Kidney epithelial cell (primary cell): ENCODE data around the gene LCE1E. TPM values are rescaled to one million over a fixed set of nuclear protein-coding genes. Genes with fewer than 3 reads are reported as not detected.

Experiments
- DNase-seq: peaks from one replicate; pipeline ENCODE4 v3.0.0-alpha.2; 2010; ENCODE audit warnings: low read depth
- H3K27me3 ChIP-seq: 2 replicates; pipeline ENCODE4 v1.6.0; 2011; ENCODE audit warnings: low read length; ENCODE audit not compliant: control insufficient read depth, insufficient read depth
- H3K36me3 ChIP-seq: 2 replicates; pipeline ENCODE4 v1.5.1; 2011; ENCODE audit warnings: low read length; ENCODE audit not compliant: control insufficient read depth, insufficient read depth
- H3K4me3 ChIP-seq: 2 replicates; pipeline ENCODE4 v1.5.1; 2011; ENCODE audit warnings: low read depth, mild to moderate bottlenecking, control low read depth, low read length
- CTCF ChIP-seq: IDR thresholded peaks from 2 replicates; pipeline ENCODE4 v1.5.1; 2011; ENCODE audit warnings: mild to moderate bottlenecking, moderate library complexity, low read length, control low read depth, inconsistent platforms; ENCODE audit not compliant: insufficient read depth, poor library complexity, severe bottlenecking
- total RNA-seq: library from RNA; depleted of rRNA; stranded (reverse); fragments of >200 nt; gene quantifications from 2 replicates; pipeline ENCODE4 v1.2.3, GENCODE V29; 2015

The LCE1E gene
- total RNA-seq, 1 donor from 2014 or later, result not detected

DNA sequence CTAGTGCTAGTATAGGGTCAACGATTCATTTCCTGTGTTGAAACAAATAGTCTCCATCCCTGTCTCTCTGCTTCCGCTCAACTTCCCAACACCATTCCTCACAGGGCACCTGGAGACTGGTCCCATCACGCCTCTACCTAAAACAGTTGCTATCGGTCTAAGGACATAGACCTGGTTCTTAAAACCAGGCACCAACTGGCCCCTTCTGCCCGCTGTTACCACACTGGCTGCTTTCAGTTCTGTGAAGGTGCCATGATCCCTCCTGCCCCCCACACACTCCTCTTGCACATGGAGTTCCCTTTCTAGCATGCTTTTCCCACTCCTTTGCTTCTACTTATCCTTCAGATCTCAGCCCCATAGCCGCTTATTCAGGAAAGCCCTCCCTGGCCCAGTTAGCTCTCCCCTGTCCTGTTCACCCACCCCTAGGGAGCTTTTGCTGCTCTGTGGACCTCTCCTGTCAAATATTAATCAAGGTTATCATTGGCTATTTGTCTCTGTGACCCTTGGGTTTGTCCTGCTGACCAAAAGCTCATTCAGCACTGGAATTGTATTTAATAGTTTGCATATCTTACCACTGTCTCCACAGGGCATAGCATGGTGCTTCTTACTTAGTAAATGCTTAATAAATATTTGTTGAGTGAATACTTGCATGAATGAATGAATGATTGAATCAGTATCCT is 40.2 kb upstream of the LCE1E start:
- DNase-seq, result no peak
- H3K27me3 ChIP-seq, result peaks cover 2% of the 10 kb centered on the region
- no peak overlapping the region for H3K4me3 ChIP-seq
- no peaks in the 10 kb centered on the region for H3K36me3 ChIP-seq
- TF ChIP-seq CTCF, result no peak

DNA sequence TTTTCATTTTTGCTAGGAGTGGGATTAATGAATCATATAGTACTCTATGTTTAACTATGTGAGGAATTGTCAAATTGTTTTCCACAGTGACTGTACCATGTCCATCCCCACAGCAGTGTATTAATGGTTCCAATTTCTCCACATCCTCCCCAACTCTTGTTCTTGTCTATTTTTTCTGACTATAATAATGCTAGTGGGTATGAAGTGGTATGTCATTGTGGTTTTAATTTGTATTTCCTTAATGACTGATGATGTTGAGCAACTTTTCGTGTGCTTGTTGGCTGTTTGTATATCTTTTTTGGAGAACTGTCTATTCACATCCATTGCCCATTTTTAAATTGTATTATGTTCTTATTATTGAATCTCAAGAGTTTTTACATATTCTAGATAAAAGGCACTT is 38.2 kb upstream of the LCE1E start:
- DNase-seq, result no peak
- no peak for TF ChIP-seq CTCF
- Histone ChIP-seq H3K36me3 (no peaks in the 10 kb centered on the region), H3K27me3 (peaks cover 2% of the 10 kb centered on the region), H3K4me3 (no peak overlapping the region)

- DNase-seq, result no peak
- no peaks in the 10 kb centered on the region for H3K36me3 ChIP-seq
- H3K27me3 ChIP-seq, result no peaks in the 10 kb centered on the region
Measured at GRCh38 chr1:152752225-152752624, 33.8 kb upstream of the LCE1E start.

GRCh38 chr1:152753586-152753985 is 32.5 kb upstream of the LCE1E start:
- Histone ChIP-seq H3K4me3 (no peak overlapping the region), H3K27me3 (no peaks in the 10 kb centered on the region), H3K36me3 (no peaks in the 10 kb centered on the region)
- no peak for DNase-seq
- no peak for TF ChIP-seq CTCF

More at GRCh38 chr1:152752225-152752624, 33.8 kb upstream of the LCE1E start:
- TF ChIP-seq CTCF, result no peak
- H3K4me3 ChIP-seq, result no peak overlapping the region

- no peaks in the 10 kb centered on the region for H3K36me3 ChIP-seq
- DNase-seq, result no peak
- TF ChIP-seq CTCF, result no peak
- no peaks in the 10 kb centered on the region for H3K27me3 ChIP-seq
- H3K4me3 ChIP-seq, result no peak overlapping the region
Measured at GRCh38 chr1:152756872-152757271, 29.2 kb upstream of the LCE1E start.

DNA sequence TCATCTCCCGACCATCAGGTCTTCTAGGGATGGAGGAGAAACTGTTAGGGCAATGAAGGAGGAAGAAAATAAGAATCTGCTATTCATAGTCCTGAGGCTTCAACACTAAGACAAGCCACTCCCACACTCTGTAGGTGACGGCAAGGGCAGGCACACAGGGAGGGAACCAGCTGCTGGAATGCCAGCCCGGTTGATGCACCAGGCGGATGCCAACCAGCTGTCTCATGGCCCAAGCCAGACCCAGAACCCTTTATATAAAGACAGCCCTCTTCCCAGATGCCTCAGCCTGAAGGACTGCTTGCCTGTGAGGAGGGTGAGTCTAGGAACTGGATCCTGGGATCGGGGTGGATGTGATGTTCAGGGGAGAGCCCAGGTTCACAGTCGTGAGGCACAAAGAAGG is 28.3 kb upstream of the LCE1E start, which contains the start of gene KPRP:
Gene KPRP, plus strand, starts transcription at position 279 of the 400 bp plus-strand sequence. CDS start 1,564 bp downstream, outside the sequence.
- no peak within 1 kb of the TSS for H3K4me3 ChIP-seq
- TF ChIP-seq CTCF, result no peak
- H3K27me3 ChIP-seq, result no peaks in the 10 kb centered on the region
- no peaks in the 10 kb centered on the region for H3K36me3 ChIP-seq
- no peak for DNase-seq
